Fibroblast of mammary gland (primary cell): ENCODE data around the gene APMAP.

Experiments
- DNase-seq: peaks from one replicate; pipeline ENCODE4 v3.0.0-alpha.2; 2010; ENCODE audit warnings: low read depth
- H3K4me3 ChIP-seq: 2 replicates; pipeline ENCODE4 v1.5.1; 2011; ENCODE audit warnings: low read depth, mild to moderate bottlenecking, low read length, moderate library complexity; ENCODE audit not compliant: control insufficient read depth
- CTCF ChIP-seq: conservative IDR thresholded peaks from 2 replicates; pipeline ENCODE4 v1.5.1; 2011; ENCODE audit warnings: low read depth, low read length, inconsistent platforms; ENCODE audit not compliant: control insufficient read depth, insufficient read depth

Gene APMAP

DNA sequence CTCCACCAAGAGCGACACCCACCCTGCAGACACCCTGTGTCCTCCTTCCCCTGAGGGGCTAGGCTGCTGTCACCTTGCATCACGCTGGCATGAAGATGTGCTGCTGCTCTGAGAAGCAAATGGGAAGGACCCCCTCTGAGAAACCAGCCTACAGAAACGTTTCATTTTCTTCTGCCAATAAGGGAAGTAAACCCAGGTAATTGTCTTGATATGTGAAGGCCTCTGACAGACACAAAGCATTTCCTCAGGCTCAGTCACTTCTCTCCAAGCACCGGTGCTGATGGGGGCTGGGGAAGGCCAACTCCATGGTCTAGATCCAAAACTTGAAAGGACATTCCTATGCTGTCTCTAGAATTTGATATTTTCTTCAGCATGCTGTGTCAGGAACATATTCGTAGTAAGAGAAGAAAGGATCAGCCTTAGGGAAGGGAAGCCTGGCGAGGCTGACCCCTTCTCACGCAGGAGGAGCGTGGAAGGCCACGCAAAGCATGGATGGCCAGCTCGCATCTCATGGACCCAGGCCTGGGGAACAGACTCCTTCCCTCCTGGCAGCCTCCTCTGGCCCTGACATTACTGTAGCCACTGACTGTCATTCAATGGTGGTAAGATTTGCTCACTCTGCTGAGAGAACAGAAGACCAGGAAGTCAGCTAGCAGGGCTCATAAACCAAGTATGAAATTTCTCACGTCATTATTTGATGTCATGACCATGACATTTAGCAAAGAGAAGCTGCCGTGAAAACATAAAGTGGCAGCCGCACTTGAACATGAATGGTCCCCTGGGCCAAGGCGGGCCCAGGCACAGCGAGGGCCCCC, 44.9 kb upstream of the APMAP start:
- DNase-seq, result no peak
- H3K4me3 ChIP-seq, result no peak overlapping the region
- TF ChIP-seq CTCF, result no peak

- no peak for TF ChIP-seq CTCF
- DNase-seq, result no peak
Observed at GRCh38 chr20:25036331-25036936, 43.9 kb upstream of the APMAP start.

DNA sequence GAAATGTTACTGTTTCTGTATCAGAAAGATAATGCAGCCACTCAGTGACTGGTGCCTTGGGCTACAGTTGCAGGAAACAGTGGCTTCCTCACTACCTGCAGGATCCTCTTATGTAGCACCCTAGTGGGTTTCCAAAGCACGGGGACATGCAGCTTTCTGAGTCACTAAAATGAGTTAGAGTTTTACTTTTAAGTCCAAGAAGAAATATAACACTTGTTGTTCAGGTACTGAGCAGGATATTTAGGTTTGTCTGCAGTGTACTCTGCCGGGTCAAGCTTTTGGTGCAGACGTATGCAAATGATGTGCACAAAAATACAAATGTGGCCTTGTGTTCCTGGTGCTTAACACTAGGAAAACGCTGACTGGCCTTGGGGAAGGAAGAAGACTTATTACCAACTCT, 43.4 kb upstream of the APMAP start:
- TF ChIP-seq CTCF, result no peak
- DNase-seq, result no peak
- no peak overlapping the region for H3K4me3 ChIP-seq

More at GRCh38 chr20:25036331-25036936, 43.9 kb upstream of the APMAP start:
- H3K4me3 ChIP-seq, result no peak overlapping the region

DNA sequence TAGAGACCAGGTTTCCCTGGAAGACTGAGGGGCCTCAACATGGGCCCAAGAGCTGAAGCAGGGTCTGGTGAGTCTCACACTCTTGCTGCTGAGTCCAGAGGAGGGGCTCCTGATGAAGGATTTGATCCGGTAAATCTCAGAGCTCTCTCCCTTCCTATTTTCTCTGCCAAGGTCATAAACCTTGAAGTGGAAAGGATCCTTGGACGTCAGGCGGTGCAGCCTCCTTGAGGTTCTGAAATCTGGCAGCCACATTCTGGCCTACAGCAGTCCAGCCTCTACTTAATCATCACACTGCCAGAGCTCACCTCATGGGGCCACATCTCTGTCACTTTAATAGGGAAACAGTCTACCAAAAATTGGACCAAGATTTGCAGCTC, 41.4 kb upstream of the APMAP start:
- H3K4me3 ChIP-seq, result no peak overlapping the region
- TF ChIP-seq CTCF, result no peak
- no peak for DNase-seq

GRCh38 chr20:25033265-25033923, 40.8 kb upstream of the APMAP start:
- no peak overlapping the region for H3K4me3 ChIP-seq
- DNase-seq, result no peak
- no peak for TF ChIP-seq CTCF

- no peak for DNase-seq
- no peak overlapping the region for H3K4me3 ChIP-seq
- no peak for TF ChIP-seq CTCF
Observed at GRCh38 chr20:25032478-25033264, 40.1 kb upstream of the APMAP start.
